SH-SY5Y (cell line): Measurements from ENCODE around the gene CLUH.

ENCODE experiments used
- GATA2 ChIP-seq: IDR thresholded peaks from 2 replicates; pipeline ENCODE4 v1.6.1; 2011; ENCODE audit warnings: mild to moderate bottlenecking, low read depth, low read length
- GATA3 ChIP-seq: IDR thresholded peaks from 2 replicates; pipeline ENCODE4 v1.6.1; 2011; ENCODE audit warnings: low read depth, mild to moderate bottlenecking, low read length, moderate library complexity

DNA sequence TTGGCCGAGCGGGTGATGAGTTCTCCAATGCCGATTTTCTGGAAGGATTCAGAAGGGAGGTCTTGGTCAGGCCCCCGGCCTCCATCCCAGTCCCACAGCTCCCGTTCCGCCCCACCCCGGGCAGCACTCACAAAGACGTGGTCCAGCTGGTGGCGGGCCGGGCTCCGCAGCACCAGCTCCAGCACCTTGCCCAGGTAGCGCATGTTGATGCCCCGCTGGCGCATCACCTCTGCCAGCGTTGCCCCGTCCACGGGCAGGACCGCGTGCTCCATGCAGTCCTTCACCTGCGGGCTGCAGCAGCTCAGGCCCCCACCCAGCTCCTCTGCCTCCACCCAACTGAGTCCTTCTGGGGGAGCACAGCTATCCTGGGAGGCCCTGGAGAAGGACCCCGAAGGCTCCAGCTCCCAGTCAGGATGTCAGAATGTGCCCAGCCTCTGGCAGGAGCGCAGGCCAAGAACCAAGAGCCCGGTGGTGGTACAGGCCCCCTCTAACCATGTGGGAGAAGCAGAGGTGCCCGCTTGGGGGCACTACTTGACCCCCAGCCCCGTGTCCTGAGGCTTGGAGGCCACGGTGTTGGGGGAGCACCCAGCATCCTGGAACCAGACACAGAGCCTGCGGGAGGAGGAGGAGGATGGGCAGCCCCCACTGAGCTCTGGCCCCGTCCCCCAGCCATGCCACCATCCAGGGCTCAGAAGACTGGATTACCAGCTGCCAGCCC, 16.2 kb downstream of the CLUH start:
- TF ChIP-seq GATA2 (no peak), GATA3 (no peak)
